ENCODE measurements around the gene PCDHGB6. TPM values are rescaled to one million over a fixed set of nuclear protein-coding genes. Genes with fewer than 3 reads are reported as not detected.
A peak's percentile ranks its signal among the peaks of the same experiment; 100 is the strongest.
"Not testable (repeated sequence)": the region's sequence is repeated elsewhere in the genome, so short reads cannot be mapped to it uniquely, and the experiment has no call there.

Gene PCDHGB6
- total RNA-seq, 1 donor from 2014 or later: 39.4 TPM

GRCh38 chr5:141409598-141410306 lies 1.9 kb downstream of the PCDHGB6 start:
- Mint-ChIP-seq H3K4me3 (peak overlapping the region; percentile 97), H3K27me3 (peaks cover 2% of the 10 kb centered on the region), H3K36me3 (peaks cover 50% of the 10 kb centered on the region), H3K27ac (no peak overlapping the region), H3K4me1 (ENCODE audit: unreplicated experiment) (peaks cover 15% of the 10 kb centered on the region), H3K9me3 (peaks cover 24% of the 10 kb centered on the region)
- TF ChIP-seq CTCF (conservative IDR thresholded peaks at IDR 0.05): no peak
- peak; percentile 62 for DNase-seq (ENCODE audit: extremely low spot score, unreplicated experiment)

GRCh38 chr5:141411575-141411974 lies 3.8 kb downstream of the PCDHGB6 start:
- peaks cover 24% of the 10 kb centered on the region for H3K9me3 Mint-ChIP-seq
- peaks cover 58% of the 10 kb centered on the region for H3K36me3 Mint-ChIP-seq
- no peak overlapping the region for H3K27ac Mint-ChIP-seq
- H3K4me1 Mint-ChIP-seq (ENCODE audit: unreplicated experiment): peaks cover 15% of the 10 kb centered on the region
- DNase-seq (ENCODE audit: extremely low spot score, unreplicated experiment): no peak
- peaks cover 2% of the 10 kb centered on the region for H3K27me3 Mint-ChIP-seq
- TF ChIP-seq CTCF (conservative IDR thresholded peaks at IDR 0.05): no peak
- H3K4me3 Mint-ChIP-seq: peak overlapping the region; percentile 77

- peak within 1 kb of the TSS; percentile 90 for H3K27ac Mint-ChIP-seq
- H3K4me3 Mint-ChIP-seq: peak within 1 kb of the TSS; percentile 95
- peaks cover 15% of the 10 kb centered on the region for H3K4me1 Mint-ChIP-seq (ENCODE audit: unreplicated experiment)
- peaks cover 27% of the 10 kb centered on the region for H3K9me3 Mint-ChIP-seq
- peaks cover 61% of the 10 kb centered on the region for H3K36me3 Mint-ChIP-seq
- peaks cover 4% of the 10 kb centered on the region for H3K27me3 Mint-ChIP-seq
- DNase-seq (ENCODE audit: extremely low spot score, unreplicated experiment): peak; percentile 67
- peak; percentile 79 for TF ChIP-seq CTCF (conservative IDR thresholded peaks at IDR 0.05)
These were observed 5.2 kb downstream of the PCDHGB6 start, which contains the start of gene PCDHGA10 for GRCh38 chr5:141412854-141413539. Gene PCDHGA10, plus strand, starts transcription at chr5:141412987. Its CDS starts 189 bp downstream, at chr5:141413176.

GRCh38 chr5:141413540-141414069 lies 5.8 kb downstream of the PCDHGB6 start:
- H3K4me3 Mint-ChIP-seq: peak overlapping the region; percentile 95
- DNase-seq (ENCODE audit: extremely low spot score, unreplicated experiment): no peak
- peaks cover 28% of the 10 kb centered on the region for H3K9me3 Mint-ChIP-seq
- peaks cover 12% of the 10 kb centered on the region for H3K4me1 Mint-ChIP-seq (ENCODE audit: unreplicated experiment)
- H3K27me3 Mint-ChIP-seq: peaks cover 2% of the 10 kb centered on the region
- H3K36me3 Mint-ChIP-seq: peaks cover 63% of the 10 kb centered on the region
- H3K27ac Mint-ChIP-seq: peak overlapping the region; percentile 90
- no peak for TF ChIP-seq CTCF (conservative IDR thresholded peaks at IDR 0.05)

- not testable (repeated sequence) for H3K27me3 Mint-ChIP-seq; DNase-seq (ENCODE audit: extremely low spot score, unreplicated experiment)
- H3K27ac Mint-ChIP-seq: peak overlapping the region; percentile 13
- H3K4me3 Mint-ChIP-seq: peak overlapping the region; percentile 26
- peaks cover 62% of the 10 kb centered on the region for H3K36me3 Mint-ChIP-seq
- peaks cover 12% of the 10 kb centered on the region for H3K4me1 Mint-ChIP-seq (ENCODE audit: unreplicated experiment)
- H3K9me3 Mint-ChIP-seq: peaks cover 27% of the 10 kb centered on the region
These were observed 6.9 kb downstream of the PCDHGB6 start for GRCh38 chr5:141414548-141415274.

- peaks cover 25% of the 10 kb centered on the region for H3K9me3 Mint-ChIP-seq
- H3K4me1 Mint-ChIP-seq (ENCODE audit: unreplicated experiment): peaks cover 10% of the 10 kb centered on the region
- peaks cover 63% of the 10 kb centered on the region for H3K36me3 Mint-ChIP-seq
- H3K27ac Mint-ChIP-seq; H3K27me3 Mint-ChIP-seq; H3K4me3 Mint-ChIP-seq; DNase-seq (ENCODE audit: extremely low spot score, unreplicated experiment): not testable (repeated sequence)
These were observed 7.4 kb downstream of the PCDHGB6 start for GRCh38 chr5:141415275-141415618.
